ENCODE measurements around the gene MTRF1L. TPM values are rescaled to one million over a fixed set of nuclear protein-coding genes. Genes with fewer than 3 reads are reported as not detected.

The MTRF1L gene
- polyA plus RNA-seq, 3 donors: 8.2 to 12.8 (median 10.8) TPM

DNA sequence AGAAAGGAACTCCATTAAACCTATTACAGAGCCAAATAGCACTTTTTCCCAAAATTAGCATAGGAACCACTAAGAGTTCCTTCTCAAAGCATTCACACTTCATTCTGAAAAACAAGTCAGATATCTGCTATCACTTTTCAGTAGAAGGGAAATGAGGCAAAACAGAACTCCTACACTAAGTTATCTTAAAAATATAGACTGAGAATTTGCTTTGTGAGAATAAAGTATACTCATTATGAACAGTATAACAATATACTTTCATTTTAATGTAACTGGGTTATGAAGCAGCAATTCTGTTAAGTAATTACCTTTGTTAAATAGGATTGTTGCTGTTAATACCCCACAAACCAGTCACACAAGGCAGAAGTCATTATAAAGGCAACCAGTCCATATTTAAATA lies 8.7 kb downstream of the MTRF1L start:
- intact Hi-C loops (cut with micrococcal nuclease): no loop called here
- H3K4me1 Mint-ChIP-seq: peaks cover 5% of the 10 kb centered on the region
- Histone ChIP-seq H3K4me2 (replicated peaks; ENCODE audit: extremely low read depth, low read length, poor library complexity, severe bottlenecking) (no peak overlapping the region), H4K20me1 (ENCODE audit: insufficient read depth, low read length) (peaks cover 50% of the 10 kb centered on the region), H3K4me1 (ENCODE audit: control insufficient read depth in 1 of 2, insufficient read depth in 2 of 2, low read length in 2 of 2) (no peaks in the 10 kb centered on the region), H3K9ac (ENCODE audit: insufficient read depth, low read length, poor library complexity, severe bottlenecking) (no peak overlapping the region), H3K27ac (ENCODE audit: low read depth in 1 of 2, low read length in 2 of 2) (peak overlapping the region in 1 of 2 donors; percentile 9), H2AFZ (ENCODE audit: insufficient read depth, low read depth, low read length, poor library complexity, severe bottlenecking) (no peak overlapping the region), H3K4me3 (replicated peaks in 1 of 3; ENCODE audit: low read depth in 2 of 3, low read length in 3 of 3) (no peak overlapping the region), H3K27me3 (ENCODE audit: control insufficient read depth in 2 of 2, insufficient read depth in 2 of 2, low read length in 2 of 2) (no peaks in the 10 kb centered on the region), H3K36me3 (replicated peaks in 1 of 2; ENCODE audit: control insufficient read depth in 1 of 2, insufficient read depth in 2 of 2, low read length in 2 of 2) (peaks cover 51 to 91% of the 10 kb centered on the region in 2 donors), H3K9me3 (replicated peaks in 1 of 2; ENCODE audit: control insufficient read depth in 1 of 2, insufficient read depth in 1 of 2, low read length in 2 of 2) (no peaks in the 10 kb centered on the region), H3K79me2 (ENCODE audit: insufficient read depth, low read length) (peaks cover 83% of the 10 kb centered on the region)
- no peak for DNase-seq
- peaks cover 45 to 62% of the 10 kb centered on the region in 2 donors for H3K36me3 Mint-ChIP-seq
- no peak overlapping the region for H3K27ac Mint-ChIP-seq
- TF ChIP-seq, protein P1, sequence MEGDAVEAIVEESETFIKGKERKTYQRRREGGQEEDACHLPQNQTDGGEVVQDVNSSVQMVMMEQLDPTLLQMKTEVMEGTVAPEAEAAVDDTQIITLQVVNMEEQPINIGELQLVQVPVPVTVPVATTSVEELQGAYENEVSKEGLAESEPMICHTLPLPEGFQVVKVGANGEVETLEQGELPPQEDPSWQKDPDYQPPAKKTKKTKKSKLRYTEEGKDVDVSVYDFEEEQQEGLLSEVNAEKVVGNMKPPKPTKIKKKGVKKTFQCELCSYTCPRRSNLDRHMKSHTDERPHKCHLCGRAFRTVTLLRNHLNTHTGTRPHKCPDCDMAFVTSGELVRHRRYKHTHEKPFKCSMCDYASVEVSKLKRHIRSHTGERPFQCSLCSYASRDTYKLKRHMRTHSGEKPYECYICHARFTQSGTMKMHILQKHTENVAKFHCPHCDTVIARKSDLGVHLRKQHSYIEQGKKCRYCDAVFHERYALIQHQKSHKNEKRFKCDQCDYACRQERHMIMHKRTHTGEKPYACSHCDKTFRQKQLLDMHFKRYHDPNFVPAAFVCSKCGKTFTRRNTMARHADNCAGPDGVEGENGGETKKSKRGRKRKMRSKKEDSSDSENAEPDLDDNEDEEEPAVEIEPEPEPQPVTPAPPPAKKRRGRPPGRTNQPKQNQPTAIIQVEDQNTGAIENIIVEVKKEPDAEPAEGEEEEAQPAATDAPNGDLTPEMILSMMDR (IDR thresholded peaks at IDR 0.05): no peak
- peaks cover 0 to 3% (median 0%) of the 10 kb centered on the region in 7 donors for H3K9me3 Mint-ChIP-seq
- H3K4me3 Mint-ChIP-seq: no peak overlapping the region
- H3K27me3 Mint-ChIP-seq (ENCODE audit: low read depth in 3 of 3): no peaks in the 10 kb centered on the region

DNA sequence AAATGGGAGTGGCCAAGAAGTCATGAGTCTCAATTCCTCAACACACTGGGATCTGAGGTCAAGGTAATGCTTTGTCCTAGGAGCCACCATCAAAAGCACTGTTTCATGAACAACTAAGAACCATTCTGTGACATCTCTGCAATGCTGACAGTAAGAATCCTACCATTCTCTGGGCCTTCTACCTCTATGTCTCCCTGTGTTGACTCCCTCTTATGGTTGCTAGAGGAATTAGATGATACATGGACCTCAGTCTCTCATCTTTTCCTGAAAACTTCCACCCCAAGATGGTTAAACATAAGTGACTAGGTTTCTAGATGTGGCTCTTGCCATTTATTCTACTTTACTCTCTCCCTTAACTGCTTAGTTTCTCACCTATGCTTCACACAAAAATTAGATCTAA lies 9.1 kb downstream of the MTRF1L start:
- TF ChIP-seq, protein P1 (IDR thresholded peaks at IDR 0.05): no peak
- DNase-seq: no peak
- Histone ChIP-seq H2AFZ (ENCODE audit: insufficient read depth, low read depth, low read length, poor library complexity, severe bottlenecking) (no peak overlapping the region), H3K27ac (ENCODE audit: low read depth in 1 of 2, low read length in 2 of 2) (peak overlapping the region in 1 of 2 donors; percentile 9), H3K36me3 (replicated peaks in 1 of 2; ENCODE audit: control insufficient read depth in 1 of 2, insufficient read depth in 2 of 2, low read length in 2 of 2) (peaks cover 51 to 88% of the 10 kb centered on the region in 2 donors), H3K79me2 (ENCODE audit: insufficient read depth, low read length) (peaks cover 79% of the 10 kb centered on the region), H3K9me3 (replicated peaks in 1 of 2; ENCODE audit: control insufficient read depth in 1 of 2, insufficient read depth in 1 of 2, low read length in 2 of 2) (no peaks in the 10 kb centered on the region), H3K4me3 (replicated peaks in 1 of 3; ENCODE audit: low read depth in 2 of 3, low read length in 3 of 3) (no peak overlapping the region), H3K4me1 (ENCODE audit: control insufficient read depth in 1 of 2, insufficient read depth in 2 of 2, low read length in 2 of 2) (no peaks in the 10 kb centered on the region), H4K20me1 (ENCODE audit: insufficient read depth, low read length) (peaks cover 47% of the 10 kb centered on the region), H3K4me2 (replicated peaks; ENCODE audit: extremely low read depth, low read length, poor library complexity, severe bottlenecking) (no peak overlapping the region), H3K27me3 (ENCODE audit: control insufficient read depth in 2 of 2, insufficient read depth in 2 of 2, low read length in 2 of 2) (no peaks in the 10 kb centered on the region), H3K9ac (ENCODE audit: insufficient read depth, low read length, poor library complexity, severe bottlenecking) (no peak overlapping the region)
- H3K36me3 Mint-ChIP-seq: peaks cover 45 to 62% of the 10 kb centered on the region in 2 donors
- no peak overlapping the region for H3K4me3 Mint-ChIP-seq
- intact Hi-C loops (cut with micrococcal nuclease): no loop called here
- H3K9me3 Mint-ChIP-seq: peaks cover 0 to 3% (median 0%) of the 10 kb centered on the region in 7 donors
- peaks cover 5% of the 10 kb centered on the region for H3K4me1 Mint-ChIP-seq
- H3K27ac Mint-ChIP-seq: peak overlapping the region in 1 of 7 donors; percentile 50
- no peaks in the 10 kb centered on the region for H3K27me3 Mint-ChIP-seq (ENCODE audit: low read depth in 3 of 3)
